Left renal cortex interstitium (tissue), 4 donors: ENCODE measurements around the gene FOXP1. TPM values are rescaled to one million over a fixed set of nuclear protein-coding genes. Genes with fewer than 3 reads are reported as not detected.

ENCODE experiments used
- DNase-seq, 4 donors: peaks; one replicate each; pipeline ENCODE4 v3.0.0-alpha.2; 2013; ENCODE audit warnings: low read depth in 4 of 4, low spot score in 2 of 4, missing footprints in 1 of 4
- polyA plus RNA-seq, 4 donors: library from polyadenylated mRNA; unstranded; fragments of 120-200 nt; gene quantifications; one replicate each; pipeline ENCODE4 v1.2.1, GENCODE V29; 2013; ENCODE audit not compliant: insufficient read length in 4 of 4

FOXP1 gene
- polyA plus RNA-seq, 4 donors = 31.2 to 45.8 (median 38.9) TPM

DNA sequence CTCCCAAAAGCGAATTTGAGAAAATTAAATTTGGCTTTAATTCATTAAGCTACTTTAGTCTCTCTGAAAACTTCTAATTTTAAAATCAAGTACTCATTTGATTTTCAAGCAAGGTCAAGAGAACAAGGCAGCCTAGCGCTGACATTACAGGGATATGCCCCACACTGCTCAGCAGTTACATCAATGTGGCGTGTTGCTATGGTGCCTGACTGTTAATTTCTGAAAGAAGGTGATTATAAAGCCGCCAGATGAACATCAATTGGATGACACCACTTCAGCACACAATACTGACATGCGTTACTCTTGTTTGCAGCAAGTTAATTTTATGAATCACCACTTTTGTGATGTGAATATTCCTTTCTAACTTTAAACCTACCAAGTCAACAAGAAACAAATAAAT is 284.4 kb downstream of the FOXP1 start:
- DNase-seq = no peak

DNA sequence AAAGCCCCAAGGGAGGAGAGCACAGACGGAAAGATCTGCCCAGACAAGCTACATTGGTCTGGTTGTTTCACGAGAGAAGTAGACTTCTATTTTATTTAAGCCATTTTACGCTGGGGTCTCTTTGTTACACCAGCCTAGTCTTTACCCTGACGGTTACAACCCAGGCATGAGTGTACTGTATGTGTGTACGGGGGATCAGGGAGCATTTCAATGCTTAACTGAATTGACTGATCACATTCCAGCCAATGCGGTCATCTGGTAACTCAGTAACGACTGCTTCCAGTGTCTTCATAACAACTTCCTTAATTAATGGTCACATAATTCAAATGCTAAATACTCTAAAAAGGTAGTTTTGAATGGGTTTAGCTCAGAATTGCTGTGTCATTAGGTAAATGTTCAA is 288.6 kb downstream of the FOXP1 start:
- no peak for DNase-seq

DNA sequence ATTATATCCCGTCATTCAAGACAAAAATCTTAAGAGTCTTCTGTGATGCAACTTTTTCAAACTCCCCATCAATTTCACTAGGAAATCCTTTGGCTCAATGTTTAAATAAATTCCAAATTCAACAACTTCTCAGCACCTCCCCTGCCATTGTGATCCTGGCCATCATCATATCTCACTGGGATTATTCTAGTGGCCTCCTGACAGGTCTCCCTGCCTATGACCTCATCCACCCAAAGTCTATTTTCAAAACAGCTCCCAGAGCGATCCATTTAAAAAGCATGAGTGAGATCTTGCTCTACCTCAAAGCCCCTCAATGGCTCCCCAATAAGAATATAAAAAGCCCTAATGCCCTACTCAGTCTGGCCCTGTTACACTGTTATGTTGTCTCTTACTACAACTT is 293.2 kb downstream of the FOXP1 start:
- no peak for DNase-seq

DNA sequence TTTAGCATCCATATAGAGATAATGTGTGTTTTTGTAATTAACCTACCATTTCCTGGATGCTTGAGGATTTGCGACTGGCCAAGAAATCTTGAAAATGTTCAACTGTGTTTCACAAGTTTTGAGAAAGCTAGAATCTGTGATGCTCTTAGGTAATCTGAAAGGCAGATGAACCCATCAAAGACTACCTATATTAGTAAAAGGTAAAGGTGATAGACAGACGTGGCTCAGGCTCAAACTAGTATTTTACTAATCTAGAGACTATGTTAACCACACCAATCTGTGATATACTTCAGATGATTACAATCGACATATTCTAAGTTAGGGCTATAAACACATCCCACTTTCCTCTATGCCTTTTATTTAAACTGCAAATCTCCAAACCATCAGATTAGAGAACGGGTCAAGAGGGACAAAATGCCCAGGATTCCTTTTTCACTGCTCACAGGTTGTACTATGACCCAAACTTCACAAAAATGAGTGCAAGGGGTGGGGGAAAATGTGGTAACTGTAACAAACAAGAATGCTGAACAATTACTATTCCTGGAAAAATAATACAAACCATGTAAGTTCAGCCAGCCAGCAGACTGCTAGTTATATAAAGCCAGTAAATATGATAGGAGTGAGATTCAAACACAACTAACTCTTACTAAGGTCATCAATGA is 295.1 kb downstream of the FOXP1 start:
- DNase-seq = no peak

DNA sequence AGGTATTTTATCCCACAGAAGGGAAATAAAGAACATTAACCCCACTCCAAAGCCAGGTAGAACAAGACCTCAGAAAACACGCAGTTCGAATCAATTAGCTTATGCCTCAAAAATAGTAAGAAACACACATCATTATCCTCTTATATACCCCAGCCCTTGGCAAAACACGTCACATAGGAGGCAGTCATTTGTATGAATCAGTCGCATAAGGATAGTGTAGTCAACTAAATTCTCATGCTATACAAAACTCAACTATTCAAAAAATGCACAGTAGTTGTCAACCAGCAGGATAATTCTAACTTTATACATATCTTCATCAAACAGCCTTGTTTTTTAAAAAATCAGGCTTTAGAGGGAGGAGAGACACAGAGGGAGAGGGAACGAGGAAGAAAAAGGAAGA is 298.4 kb downstream of the FOXP1 start:
- DNase-seq = no peak

- DNase-seq = no peak
These were observed 300.6 kb downstream of the FOXP1 start for GRCh38 chr3:71282976-71283375.

GRCh38 chr3:71281280-71281679 is 302.2 kb downstream of the FOXP1 start:
- no peak for DNase-seq

DNA sequence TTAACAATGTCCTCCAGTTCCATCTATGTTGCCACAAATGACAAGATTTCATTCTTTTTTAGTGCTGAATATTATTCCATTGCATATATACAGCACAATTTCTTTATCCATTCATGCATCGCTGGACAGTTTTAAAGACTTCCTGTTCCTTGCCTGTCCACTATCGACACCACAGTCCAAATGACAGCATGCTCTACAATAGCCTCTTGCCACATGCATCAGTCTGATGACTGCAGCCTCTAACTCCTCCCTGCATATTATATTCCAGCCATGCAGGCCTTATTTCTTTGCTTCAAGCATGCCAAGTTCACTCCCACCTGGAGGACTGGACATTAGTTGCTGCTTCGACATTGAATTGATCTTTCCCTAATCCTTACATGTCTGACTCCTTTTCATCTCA is 306.2 kb downstream of the FOXP1 start:
- no peak for DNase-seq

DNA sequence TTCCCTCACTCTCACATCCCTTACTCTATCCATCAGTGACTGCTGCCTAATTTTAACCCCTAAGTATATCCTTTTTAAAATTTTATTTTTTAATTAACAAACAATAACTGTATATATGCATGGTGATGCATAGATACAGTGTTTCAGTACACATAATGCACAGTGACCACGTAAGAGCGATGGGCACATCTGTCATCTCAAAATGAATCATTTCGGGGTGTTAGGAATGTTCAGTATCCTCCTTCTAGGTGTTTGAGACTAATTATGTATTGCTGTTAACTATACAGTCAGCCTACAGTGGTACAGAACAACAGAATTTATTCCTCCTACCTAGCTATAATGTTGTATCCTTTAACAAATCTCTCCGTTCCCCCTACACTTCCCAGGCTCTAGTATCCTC is 307.0 kb downstream of the FOXP1 start:
- DNase-seq = no peak

DNA sequence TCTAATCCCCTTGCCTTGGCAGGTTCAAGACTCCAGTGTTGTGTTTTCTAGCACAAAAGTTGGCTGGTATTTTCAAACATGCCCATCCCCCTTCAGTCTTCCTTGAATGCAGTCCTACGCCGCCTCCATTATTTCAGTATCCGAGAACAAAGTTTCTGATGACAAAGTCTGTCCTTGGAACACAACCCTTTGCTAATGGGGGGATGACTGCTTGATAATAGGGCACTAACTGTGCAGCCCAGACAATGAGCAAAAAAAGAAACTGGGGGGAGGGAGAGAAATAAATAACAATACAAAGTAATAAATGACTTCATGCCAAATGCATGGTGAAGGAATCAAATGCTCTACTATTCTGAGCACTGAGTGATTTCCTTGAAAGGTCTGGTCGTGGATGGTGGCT is 310.1 kb downstream of the FOXP1 start:
- DNase-seq = no peak

GRCh38 chr3:71271596-71271995 is 311.9 kb downstream of the FOXP1 start:
- DNase-seq = no peak

GRCh38 chr3:71269906-71270305 is 313.6 kb downstream of the FOXP1 start:
- no peak for DNase-seq

DNA sequence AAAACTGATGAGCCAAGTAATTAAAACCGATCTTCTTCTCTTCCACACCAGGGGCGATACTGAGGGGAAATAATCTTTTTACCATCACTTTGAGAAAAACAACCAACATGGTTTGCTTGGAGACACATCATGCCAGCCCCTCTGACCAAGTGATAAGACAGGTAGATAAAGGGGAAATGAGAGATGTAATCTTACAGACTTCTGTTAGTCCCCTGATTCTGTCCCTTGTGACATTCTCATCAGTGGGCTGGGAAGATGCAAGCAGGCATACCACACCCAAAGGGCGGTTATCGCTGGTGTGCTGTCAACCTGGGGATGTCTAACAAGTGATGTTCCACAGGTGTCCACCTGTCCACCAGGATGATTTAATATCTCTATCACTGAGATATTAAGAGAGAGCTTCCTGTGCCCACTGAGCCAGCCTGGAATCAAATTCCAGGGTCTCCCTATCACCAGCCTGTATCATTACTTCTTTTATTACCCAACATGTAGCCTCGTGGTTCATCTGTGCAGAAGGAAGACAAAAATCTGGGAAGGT is 315.0 kb downstream of the FOXP1 start:
- DNase-seq = no peak

- no peak for DNase-seq
These were observed 316.7 kb downstream of the FOXP1 start for GRCh38 chr3:71266875-71267274.

GRCh38 chr3:71265365-71265915 is 318.1 kb downstream of the FOXP1 start:
- no peak for DNase-seq

- DNase-seq = no peak
These were observed 318.7 kb downstream of the FOXP1 start for GRCh38 chr3:71264840-71265239.

- no peak for DNase-seq
These were observed 320.9 kb downstream of the FOXP1 start for GRCh38 chr3:71262364-71263265.

DNA sequence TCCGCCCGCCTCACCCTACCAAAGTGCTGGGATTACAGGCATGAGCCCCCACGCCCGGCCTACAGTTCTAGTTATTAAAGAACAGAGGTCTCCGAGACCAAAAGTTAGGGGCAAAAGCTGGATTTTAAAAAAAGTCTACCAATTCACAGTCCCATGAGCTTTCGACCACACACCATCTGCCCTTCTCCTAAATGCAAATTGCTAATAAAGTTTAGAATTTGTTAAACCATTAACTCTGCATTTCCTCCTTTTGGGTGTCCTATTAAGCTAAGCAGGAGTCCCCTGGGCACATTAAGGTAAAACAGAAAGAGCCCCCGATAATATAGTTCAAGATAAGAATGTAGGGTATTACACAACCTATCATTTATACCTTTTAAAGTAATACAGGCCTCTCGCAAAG is 322.7 kb downstream of the FOXP1 start:
- DNase-seq = no peak

GRCh38 chr3:71258526-71258925 is 325.0 kb downstream of the FOXP1 start:
- DNase-seq = no peak

DNA sequence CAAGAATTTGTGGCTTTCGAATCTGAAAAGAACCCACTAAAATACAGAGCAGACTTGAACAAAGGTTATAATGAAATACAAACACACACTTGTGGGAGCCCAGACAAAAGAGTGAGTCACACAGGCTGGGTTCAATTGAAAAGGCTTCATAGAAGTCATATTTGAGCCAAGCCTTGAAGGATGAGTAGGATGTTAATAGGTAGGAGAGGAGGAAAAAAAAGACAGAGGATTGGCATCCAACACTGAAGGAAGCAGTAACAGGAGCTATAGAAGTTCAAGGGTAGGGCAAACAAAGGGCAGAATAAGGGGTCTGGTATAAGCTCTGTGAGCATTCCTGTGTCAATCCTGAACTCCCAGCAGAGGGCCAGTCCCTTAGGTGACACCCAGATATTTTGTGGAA is 325.4 kb downstream of the FOXP1 start:
- DNase-seq = no peak

DNA sequence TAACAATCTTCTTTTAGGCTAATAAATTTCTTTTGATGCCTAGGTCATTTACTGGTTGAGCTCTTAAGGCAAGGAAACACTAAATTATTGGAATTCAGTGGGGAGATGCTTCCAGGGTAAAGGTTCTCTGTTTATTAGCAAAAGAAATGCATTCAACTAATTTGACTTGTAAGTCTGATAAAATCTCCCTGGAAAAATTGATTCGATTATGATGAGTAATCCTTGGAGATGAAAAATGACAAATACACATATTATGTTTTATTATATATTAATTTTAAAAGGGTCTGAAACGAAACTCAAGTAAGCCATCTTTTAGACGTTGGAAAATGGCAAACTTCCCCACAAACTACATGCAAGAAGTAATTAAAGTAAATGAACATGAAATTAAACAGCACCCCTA is 328.0 kb downstream of the FOXP1 start:
- no peak for DNase-seq
